GM10266 (cell line): ENCODE results near the gene EMP2.

Experiments
- DNase-seq: peaks from one replicate; pipeline ENCODE4 v3.0.0; 2012; ENCODE audit errors: extremely low spot score
- CTCF ChIP-seq: IDR thresholded peaks from 2 replicates; pipeline ENCODE4 v1.5.1; 2012; ENCODE audit warnings: mild to moderate bottlenecking, low read depth; ENCODE audit not compliant: control insufficient read depth, insufficient read depth; ENCODE audit errors: missing control alignments

EMP2 gene

GRCh38 chr16:10581507-10581906 lies 1.1 kb upstream of the EMP2 start:
- DNase-seq, result no peak
- TF ChIP-seq CTCF, result no peak

- DNase-seq, result no peak
- no peak for TF ChIP-seq CTCF
These were observed 467 bp upstream of the EMP2 start for GRCh38 chr16:10580883-10581247.

- DNase-seq, result no peak
These were observed 828 bp downstream of the EMP2 start for GRCh38 chr16:10579575-10579964.

DNA sequence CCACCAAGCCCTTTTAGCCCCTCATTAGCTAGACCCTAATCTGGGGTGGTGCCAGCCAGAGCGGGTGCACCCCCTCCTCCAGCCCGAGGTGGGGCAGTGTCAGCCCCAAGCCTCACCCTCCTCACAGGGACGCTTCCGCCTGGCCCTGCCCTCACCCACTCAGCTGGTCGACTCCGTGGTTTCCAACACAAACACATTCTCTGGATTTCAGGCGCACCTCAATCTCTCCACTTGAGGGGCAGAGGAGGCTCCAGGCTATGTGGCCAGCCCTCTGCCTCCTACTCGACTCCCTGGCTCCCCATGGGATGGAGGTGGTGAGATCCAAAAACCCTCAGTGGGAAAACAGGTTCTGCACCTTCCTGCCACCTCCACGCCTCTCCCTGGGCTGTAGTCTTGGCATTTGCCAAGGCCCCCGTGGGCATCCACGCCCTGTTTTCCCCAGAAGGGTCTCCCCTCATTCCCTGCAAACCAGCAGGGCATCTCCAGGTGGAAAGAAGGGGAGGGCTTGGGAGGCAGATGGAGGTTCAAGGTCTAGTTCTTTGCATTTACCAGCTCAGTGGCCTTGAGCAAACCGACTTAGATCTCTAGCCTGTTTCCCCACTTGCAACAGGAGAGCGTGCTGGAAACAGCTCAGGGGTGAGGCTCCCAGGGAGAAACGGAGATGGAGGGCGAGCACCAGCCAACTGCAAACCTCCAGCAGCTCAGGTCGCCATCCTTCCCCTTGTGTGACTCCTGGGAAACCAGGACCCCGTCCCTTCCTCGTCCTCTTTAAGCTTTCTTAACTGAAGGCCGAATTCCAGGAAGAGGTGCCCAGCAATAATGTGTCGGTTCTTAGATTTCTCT lies 1.7 kb downstream of the EMP2 start:
- DNase-seq, result no peak
- TF ChIP-seq CTCF, result no peak

More at GRCh38 chr16:10579575-10579964, 828 bp downstream of the EMP2 start:
- no peak for TF ChIP-seq CTCF

GRCh38 chr16:10577305-10578202 lies 2.8 kb downstream of the EMP2 start:
- no peak for DNase-seq
- TF ChIP-seq CTCF, result no peak

DNA sequence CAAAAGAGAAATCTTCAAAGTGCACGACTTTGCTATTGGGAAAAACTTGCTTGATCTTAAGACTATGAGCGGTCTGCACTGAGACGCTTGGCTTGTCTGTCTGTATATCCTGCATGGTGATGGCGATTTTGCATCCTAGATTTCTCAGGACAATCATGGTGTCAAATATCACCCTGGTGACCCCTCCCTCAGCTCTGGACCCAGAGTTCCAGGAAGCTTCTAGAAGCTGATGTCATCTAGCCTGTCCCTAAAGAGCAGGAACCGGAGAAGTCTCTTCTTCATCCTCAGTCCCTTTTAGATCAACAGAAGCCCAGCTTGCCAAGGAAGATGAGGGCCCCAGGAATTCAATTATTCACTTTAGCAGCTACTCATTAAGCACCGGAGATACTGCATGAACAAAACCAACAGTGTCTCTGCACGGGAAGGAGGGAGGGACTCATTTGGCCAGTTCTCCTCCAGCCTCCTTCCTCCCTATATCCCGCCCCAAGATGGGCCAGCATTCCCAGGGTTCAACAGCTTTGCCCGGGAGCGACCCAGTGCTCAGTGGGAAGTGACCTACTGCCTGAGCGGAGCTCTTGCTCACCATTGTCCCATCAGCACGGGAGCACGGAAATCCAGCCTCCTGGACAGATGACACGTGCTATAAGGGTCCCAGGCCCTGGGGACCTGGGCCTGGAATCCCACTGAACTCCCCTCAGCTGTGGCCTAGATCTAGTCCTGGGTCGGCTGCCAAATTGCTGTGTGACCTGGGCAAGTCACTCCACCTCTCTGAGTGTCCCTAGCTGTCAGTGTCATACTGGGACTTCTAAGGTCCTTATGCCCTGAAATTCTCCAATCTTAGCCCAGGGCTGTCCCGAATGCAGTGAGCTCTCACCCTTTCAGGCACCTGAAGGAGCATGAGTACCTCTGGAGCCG lies 3.8 kb downstream of the EMP2 start:
- TF ChIP-seq CTCF, result no peak
- DNase-seq, result no peak
